OCI-M2 (cell line): Measurements from ENCODE around the gene ADAMTS20.
"Not testable (repeated sequence)": the region's sequence is repeated elsewhere in the genome, so short reads cannot be mapped to it uniquely, and the experiment has no call there.

Experiments used
- DNase-seq: peaks from one replicate; lab custom pipeline; 2025; ENCODE audit not compliant: unreplicated experiment; lab: John Stamatoyannopoulos, UW

ADAMTS20 gene, protein sequence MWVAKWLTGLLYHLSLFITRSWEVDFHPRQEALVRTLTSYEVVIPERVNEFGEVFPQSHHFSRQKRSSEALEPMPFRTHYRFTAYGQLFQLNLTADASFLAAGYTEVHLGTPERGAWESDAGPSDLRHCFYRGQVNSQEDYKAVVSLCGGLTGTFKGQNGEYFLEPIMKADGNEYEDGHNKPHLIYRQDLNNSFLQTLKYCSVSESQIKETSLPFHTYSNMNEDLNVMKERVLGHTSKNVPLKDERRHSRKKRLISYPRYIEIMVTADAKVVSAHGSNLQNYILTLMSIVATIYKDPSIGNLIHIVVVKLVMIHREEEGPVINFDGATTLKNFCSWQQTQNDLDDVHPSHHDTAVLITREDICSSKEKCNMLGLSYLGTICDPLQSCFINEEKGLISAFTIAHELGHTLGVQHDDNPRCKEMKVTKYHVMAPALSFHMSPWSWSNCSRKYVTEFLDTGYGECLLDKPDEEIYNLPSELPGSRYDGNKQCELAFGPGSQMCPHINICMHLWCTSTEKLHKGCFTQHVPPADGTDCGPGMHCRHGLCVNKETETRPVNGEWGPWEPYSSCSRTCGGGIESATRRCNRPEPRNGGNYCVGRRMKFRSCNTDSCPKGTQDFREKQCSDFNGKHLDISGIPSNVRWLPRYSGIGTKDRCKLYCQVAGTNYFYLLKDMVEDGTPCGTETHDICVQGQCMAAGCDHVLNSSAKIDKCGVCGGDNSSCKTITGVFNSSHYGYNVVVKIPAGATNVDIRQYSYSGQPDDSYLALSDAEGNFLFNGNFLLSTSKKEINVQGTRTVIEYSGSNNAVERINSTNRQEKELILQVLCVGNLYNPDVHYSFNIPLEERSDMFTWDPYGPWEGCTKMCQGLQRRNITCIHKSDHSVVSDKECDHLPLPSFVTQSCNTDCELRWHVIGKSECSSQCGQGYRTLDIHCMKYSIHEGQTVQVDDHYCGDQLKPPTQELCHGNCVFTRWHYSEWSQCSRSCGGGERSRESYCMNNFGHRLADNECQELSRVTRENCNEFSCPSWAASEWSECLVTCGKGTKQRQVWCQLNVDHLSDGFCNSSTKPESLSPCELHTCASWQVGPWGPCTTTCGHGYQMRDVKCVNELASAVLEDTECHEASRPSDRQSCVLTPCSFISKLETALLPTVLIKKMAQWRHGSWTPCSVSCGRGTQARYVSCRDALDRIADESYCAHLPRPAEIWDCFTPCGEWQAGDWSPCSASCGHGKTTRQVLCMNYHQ (N-terminal part only)

DNA sequence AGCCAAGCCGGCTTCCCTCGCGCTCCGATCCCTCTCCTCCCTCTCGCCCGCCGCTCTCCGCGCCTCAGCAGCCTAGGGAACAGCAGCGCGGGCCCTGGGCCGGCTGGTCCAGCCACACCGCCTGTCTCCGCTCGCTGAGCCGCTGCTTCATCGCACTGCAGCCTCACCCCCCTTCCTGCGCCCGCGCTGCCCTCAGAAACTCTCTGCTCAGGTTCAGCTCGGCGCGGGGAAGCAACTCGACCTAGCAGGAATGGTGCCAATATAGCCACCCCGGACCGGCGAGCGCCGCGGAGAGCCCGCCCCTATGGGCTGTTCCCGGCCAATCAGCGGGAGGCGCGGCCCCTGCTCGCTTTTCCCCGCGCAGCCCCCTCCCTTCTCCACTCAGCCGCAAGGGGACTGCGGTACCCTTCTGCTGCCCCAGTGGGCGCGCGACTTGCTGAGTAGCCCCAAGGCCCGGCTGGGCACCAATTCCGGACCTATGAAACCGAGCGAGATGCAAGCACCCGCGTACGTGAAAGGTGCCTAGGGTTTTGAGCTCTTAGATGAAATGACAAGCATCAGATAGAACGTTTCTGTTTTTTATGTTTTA lies at the start of gene ADAMTS20:
Gene ADAMTS20, minus strand, starts transcription at position 233 of the 589 bp plus-strand sequence. CDS start 282 bp downstream, outside the sequence.
- DNase-seq = no peak

DNA sequence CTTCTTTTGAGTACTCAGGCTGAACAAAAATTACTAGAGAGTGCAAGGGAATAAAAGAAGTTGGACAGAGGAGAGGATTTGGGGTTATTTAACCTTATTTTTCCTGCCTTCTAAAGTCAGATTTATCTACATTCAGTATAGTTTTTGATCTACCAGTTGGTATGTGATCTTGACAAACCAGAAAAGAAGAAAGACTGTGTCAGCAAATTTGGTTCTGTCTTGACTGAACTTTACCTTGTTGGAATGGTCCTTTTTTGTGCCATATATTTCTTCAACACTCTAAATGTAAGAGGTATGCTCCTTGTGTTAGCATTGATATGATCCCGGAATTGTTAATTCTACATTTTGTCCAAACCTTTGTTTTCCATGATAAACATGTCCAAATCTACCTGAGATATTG lies 47.7 kb upstream of the ADAMTS20 start:
- DNase-seq = no peak

DNA sequence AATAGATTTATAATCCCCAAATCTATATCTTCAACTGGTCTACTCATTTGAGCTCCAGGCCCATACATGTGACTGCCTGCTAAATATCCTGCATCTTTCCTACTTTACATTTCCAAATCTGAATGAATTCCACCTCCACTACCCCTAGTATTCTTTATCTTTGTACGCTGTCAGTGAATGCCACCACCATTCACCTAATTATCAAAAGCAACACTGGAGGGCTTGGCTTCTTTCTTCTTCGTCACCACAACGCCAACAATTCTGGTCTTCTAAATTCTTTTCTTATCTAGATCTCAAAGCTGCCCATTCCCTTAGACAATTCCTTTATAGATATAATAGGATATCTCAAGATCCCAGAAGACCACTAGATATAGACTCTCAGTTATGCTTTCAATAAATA lies 47.1 kb upstream of the ADAMTS20 start:
- no peak for DNase-seq

DNA sequence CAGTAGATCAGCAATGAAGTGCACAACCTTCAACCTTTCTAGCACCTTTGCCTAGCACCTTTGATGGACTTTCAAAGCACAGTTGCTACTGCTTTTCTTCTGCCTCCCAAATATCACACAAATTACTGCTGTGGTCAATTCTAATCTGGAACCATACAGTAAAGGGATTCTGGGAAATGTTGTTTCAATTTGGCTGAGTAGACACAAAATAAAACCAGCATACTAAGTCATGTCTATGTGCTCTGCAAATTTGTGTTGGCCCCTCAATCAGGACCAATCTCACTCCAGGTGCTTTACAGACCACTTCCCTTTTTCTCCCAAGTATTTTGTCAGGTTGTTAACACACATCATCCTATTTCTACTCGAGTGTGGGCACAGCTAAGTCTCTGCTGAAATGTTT lies 38.3 kb upstream of the ADAMTS20 start:
- no peak for DNase-seq

DNA sequence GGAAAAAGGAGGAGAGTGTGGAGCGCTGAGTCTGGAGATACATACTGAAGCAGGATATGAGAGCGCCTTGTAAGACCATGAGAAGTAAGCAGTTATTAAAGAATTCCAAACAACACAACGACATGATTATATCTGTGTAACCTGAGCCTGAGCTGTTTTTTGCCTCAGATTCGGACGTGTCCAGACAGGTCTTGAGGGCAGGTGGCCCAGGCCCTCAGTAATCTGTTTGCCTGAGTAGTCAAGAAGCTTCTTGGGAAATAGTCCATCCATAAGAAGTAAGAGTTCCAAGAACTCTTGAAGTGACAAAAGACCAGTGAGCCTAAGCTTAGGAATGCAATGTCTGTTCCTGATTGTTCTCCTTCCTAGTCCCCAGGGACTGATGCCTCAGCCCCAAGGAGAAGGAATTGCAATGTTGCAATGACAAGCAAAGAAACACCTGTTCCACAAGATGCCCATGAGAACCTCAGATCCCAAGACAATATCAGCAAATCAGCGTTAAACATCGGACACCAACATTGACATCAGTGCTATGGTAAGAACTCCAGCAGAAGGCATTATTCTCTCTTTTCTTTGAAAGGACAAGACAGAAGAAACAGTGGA lies 34.7 kb upstream of the ADAMTS20 start:
- no peak for DNase-seq

DNA sequence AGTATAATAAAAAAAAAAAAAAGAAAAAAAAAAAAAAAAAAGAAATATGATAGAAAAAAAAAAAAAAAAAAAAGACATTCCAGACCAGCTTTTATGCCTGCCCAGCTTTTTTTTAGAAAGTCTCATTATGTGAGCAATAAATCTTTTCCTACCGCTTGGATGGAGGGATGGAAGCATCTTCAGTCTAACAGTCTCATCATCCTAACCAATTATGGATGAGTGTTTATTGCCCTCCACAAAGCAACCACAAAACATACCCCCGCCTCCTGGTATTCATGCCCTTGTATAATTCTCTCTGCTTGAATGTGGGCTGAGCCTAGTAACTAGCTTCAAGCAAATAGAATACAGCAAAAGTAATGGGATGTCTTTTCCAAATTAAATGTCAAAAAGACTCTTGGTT lies 33.7 kb upstream of the ADAMTS20 start:
- DNase-seq = no peak

DNA sequence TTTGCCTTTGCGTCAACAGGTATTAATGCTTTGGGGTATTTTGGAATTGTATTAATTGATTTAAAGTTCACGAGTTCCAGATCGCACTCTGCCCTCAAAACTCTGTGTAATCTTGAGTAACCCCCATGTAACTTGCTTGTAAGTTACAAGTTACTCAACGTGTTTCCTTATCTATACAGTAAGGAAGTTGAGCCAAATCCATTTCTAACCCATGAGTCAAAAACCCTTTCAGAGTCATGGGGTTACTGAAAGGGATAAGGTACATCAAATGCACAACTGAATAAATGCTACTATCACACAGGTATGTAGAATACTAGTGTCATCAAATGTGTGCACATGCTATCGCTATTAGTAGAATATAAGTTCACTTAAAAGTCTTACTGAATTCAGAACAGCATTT lies 28.6 kb upstream of the ADAMTS20 start:
- DNase-seq = no peak

DNA sequence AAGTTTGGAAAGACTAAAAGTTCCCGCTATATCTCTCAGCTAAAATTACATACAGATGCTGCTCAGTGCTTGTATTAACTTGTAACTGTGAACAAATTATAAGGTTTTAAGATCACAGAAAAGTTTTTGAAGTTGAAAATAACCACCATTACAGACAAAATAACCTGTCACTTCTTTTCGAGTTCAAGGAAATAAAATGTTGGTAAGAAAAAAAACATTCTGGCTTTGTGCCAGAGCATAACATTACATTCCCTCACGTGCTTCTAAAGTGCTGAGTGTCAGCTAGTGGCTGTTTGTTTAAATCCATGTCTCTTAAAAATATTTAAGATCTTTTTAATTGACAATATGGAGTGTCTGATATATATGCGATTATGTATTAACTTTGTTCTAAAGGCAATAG lies 27.2 kb upstream of the ADAMTS20 start:
- DNase-seq = no peak

DNA sequence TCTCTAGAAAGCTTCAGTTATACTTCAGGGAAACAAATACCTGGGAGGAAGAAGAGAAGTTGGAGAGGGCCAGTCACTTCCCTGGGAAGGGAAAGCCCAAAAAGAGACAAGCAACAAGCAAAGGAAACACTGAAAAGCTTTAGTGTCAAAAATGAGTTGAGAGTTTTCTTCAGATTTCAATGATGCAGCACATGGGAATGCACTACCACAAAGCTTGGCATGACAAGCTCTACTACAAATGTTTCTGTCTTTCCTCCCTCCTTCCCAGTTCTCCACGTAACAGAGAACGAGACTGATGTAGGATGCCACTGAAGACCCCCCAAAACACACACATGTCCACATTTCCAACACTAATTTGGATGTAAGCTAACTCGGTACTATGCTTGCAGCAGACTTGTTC lies 26.8 kb upstream of the ADAMTS20 start:
- DNase-seq = no peak

DNA sequence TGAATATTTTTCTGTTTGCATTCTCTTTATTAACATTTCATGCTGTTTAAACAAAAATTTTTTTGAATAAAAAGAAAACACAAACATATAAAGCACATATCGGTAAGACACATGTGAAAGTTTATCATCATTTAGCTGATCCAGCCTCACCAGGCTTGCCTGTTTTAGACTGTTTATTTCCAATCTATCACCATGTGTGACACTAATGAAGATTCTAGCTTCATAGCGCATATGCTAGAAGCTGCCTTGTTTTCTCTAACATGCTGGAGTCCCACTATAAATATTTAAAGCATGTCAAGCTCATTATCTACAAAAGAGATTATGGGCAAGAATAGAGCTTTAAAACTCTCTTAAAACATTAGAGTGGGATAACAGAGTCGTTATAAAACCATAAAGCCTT lies 25.4 kb upstream of the ADAMTS20 start:
- DNase-seq = no peak

DNA sequence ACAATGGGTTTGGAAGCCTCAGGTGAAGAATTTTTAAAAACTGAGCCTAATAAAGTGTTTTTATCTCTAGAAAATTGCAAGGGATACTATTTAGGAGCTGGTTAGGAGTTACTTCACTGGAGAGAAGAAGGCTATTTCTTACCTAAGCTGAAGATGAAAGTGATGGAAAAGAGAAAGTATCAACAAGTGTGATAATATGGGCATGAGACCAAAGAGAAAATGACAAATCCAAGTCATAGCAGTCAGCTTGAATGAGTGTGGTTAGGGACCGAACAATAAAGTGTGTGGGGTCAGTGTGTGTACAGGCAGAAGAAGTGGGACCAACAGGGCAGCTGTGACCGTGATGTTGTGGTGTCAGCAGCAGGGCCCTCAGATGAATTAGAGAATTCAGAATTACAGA lies 24.2 kb upstream of the ADAMTS20 start:
- DNase-seq = no peak

DNA sequence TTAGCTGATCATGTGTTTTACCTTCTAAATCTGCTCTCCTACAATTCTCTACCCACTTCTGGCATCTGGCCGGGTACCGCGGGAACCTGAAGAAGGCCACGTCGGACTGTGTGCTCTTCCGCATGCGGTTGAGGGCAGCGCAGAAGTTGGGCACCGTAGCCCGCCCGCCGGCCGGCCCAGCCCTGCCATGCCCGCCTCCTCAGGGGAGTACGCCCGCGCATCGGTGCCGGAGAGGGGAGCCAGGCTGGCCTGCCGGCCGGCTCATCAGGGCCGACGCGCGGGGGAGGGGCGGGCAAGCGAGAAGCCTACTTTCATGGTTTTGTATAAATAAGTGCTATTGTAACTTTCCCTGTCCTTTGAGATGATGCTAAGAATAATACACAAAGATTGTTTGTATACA lies 19.9 kb upstream of the ADAMTS20 start:
- no peak for DNase-seq

DNA sequence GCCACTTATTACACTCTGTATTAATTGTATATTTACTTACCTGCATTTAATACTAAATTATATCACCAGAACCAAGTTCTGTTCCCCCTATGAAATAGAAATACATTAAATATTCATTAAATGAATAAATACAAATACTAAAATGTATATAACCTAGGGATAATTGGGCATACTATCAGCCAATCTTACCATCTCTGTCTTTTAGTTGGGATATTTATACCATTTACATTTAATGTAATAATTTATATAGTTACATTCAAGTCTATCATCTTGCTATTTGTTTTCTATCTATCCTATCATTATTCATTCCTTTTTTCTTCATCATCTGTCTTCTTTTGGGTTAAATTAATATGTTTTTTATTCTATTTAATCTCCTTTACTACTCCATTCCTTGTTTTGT lies 4.1 kb upstream of the ADAMTS20 start:
- DNase-seq = no peak

DNA sequence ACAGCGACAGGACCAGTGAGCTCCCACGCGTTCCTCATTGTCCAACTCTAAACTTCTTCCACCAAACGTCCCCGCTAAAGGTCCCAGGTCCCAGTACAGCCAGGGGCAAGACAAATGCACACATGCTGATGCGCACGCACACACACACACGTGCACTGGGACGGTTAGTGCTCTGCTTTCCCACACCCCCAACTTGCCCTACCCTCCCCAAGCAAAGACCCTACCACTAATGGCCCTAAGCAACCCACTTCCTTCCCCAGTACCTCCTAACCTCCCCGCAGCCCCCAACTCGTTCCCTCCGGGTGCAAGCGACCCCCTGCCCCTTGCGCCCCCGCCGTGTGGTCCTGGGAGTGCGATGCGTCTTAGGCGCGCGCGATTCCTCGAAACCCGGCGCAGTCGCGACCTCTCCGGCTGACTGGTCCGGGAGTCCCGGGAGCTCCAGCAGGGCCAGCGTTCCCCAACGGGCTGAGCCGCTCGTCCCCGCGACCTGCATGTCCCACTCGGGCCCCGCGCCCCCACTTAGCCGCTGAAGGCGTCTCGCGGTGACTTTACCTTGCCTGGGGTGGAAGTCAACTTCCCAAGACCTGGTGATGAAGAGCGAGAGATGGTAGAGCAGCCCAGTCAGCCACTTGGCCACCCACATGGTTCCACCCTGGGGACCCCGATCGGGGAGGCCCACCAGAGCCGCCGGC lies 578 bp downstream of the ADAMTS20 start:
- no peak for DNase-seq

DNA sequence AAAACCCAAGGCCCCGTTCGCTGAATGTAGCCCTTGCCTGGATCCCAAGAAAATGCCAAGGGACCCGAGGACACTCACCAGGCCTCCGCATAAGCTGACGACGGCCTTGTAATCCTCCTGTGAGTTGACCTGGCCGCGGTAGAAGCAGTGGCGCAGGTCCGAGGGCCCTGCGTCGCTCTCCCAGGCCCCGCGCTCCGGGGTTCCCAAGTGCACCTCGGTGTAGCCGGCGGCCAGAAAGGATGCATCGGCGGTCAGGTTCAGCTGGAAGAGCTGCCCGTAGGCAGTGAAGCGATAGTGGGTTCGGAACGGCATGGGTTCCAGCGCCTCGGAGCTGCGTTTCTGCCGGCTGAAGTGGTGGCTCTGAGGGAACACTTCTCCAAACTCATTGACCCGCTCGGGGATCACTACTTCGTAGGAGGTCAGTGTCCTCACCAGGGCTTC lies 1.2 kb downstream of the ADAMTS20 start:
- DNase-seq = no peak

DNA sequence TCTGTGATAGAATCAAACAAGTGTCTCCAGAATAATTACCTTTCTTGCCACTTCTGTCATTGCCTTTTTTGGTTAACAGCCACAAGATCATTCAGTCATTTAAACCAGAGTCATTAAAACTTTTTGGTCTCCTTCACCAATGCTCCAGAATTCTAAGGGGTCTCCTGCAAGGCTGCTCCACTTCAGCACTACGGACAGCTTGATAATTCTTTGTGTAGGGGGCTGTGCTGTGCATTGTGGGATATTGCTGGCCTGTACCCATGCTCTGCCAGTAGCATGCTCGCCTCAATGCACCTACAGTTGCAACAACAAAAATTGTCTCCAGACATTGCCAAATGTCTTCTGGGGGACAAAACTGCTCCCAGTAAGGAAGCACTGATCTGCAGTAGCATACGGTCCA lies 7.3 kb downstream of the ADAMTS20 start:
- no peak for DNase-seq

DNA sequence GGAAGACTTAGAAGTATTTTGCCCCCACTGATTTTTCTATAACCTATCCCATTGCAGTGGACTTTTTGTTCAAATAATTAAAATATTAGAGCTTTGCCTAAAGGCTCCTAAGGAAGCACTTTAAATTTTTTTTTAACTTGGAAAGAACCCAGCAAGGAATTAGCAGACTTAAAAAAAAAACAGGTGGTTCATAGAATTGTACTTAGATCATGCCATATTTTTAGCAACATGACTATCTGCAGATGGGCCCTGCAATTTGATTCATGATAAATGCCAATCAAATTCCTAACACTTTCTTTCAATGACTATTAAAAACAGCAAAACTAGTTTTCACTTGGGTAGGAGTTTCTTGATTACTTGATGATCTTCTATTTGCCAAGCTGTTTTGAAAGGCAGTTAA lies 11.5 kb downstream of the ADAMTS20 start:
- DNase-seq = no peak

DNA sequence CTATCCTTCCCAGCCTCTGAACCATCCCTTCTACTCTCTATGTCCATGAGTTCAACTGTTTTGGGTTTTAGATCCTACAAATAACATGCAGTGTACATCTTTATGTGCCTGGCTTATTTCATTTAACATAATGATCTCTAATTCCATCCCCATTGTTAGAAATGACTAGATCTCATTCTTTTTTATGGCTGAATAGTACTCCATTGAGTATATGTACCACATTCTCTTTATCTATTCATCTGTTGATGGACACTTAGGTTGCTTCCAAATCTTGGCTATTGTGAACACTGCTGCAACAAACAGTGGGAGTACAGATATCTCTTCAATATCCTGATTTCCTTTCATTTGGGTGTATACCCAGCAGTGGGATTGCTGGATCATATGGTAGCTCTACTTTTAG lies 14.3 kb downstream of the ADAMTS20 start:
- DNase-seq = not testable (repeated sequence)

DNA sequence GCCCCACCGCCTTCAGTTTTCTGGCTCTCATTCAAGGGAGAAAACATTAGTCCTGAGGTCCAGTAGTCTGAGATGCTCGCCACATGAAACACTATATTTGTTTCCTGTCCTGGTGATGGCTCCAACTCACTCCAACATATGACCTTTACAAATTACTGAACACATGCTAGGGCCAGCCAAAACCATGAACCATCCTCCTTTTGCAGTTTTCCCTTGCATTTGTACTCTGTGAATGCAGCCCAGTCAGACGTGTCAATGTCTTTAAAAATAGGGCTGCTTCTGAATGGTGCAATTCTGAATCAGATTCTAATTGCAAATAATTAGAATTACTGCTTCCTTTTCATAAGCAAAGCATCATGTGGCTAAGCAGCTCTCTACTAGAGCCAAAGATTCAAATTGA lies 36.0 kb downstream of the ADAMTS20 start:
- no peak for DNase-seq

DNA sequence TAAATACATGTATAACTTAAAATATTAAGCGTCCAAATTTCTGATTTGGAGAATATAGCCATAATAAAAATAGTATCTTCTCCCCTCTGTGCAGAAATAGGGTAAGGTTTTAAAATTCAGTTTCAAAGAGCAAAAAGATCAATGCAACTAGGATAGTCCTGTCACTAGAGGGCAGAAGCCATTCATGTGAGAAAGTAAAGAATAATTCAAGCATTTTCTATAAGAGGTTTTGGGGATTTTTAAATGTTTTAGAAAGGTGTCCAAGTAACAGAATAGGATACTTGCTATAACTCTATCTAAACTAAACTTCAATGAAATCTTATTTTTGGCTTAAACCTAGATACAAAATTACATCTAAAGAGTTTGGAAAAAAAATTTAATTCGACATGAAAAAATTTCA lies 50.3 kb downstream of the ADAMTS20 start:
- no peak for DNase-seq
